Measurements from ENCODE around the gene MACROD2.

DNA sequence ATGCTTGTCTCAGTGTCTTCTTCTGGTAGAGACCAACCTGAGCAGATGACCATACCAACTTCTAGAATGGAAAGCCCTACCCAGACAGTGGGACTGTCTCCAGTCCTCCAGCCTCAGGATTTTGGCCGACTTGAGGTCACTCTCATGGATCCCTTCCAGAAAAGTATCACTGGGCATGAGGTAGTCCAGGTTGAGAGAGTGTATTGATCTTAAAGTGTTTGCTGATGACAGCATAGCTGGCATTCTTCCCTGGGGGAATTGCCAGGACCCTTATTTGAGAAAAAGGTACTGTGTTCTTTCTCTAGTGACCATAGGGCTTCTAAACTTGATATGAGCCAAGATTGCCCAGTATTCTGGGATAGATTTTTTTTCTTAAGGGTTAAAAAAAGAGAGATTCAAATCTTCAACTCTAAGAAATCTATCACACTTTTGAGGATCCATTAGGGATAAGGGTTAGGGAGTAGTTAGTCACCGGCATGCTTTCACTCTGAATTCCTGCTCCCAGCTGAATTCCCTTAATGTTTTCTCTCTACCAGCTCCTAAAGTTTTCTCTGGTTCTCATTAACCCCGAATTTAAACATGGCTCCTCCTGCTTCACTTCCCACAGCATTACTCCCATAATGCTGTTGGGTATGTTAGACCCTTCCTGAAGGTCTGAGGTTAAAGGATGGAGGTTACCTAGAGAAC is 415.7 kb downstream of the MACROD2 start:
- TF ChIP-seq, protein P1, sequence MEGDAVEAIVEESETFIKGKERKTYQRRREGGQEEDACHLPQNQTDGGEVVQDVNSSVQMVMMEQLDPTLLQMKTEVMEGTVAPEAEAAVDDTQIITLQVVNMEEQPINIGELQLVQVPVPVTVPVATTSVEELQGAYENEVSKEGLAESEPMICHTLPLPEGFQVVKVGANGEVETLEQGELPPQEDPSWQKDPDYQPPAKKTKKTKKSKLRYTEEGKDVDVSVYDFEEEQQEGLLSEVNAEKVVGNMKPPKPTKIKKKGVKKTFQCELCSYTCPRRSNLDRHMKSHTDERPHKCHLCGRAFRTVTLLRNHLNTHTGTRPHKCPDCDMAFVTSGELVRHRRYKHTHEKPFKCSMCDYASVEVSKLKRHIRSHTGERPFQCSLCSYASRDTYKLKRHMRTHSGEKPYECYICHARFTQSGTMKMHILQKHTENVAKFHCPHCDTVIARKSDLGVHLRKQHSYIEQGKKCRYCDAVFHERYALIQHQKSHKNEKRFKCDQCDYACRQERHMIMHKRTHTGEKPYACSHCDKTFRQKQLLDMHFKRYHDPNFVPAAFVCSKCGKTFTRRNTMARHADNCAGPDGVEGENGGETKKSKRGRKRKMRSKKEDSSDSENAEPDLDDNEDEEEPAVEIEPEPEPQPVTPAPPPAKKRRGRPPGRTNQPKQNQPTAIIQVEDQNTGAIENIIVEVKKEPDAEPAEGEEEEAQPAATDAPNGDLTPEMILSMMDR (IDR thresholded peaks at IDR 0.05; ENCODE audit: low read depth, low read length, missing input control): no peak
- TF ChIP-seq GABPA (IDR thresholded peaks at IDR 0.05 in 1 of 2, conservative IDR thresholded peaks at IDR 0.05 in 1 of 2): no peak
- TF ChIP-seq JUND (IDR thresholded peaks at IDR 0.05): peak; percentile 74 to 78
- TF ChIP-seq, protein P2, sequence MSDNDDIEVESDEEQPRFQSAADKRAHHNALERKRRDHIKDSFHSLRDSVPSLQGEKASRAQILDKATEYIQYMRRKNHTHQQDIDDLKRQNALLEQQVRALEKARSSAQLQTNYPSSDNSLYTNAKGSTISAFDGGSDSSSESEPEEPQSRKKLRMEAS (IDR thresholded peaks at IDR 0.05): no peak
- TF ChIP-seq NR2F2 (IDR thresholded peaks at IDR 0.05): no peak
- TF ChIP-seq, protein P3, sequence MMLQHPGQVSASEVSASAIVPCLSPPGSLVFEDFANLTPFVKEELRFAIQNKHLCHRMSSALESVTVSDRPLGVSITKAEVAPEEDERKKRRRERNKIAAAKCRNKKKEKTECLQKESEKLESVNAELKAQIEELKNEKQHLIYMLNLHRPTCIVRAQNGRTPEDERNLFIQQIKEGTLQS (IDR thresholded peaks at IDR 0.05): peak; percentile 33
- TF ChIP-seq HNF4A (conservative IDR thresholded peaks at IDR 0.05): peak; percentile 40 to 48
- TF ChIP-seq, protein P4, sequence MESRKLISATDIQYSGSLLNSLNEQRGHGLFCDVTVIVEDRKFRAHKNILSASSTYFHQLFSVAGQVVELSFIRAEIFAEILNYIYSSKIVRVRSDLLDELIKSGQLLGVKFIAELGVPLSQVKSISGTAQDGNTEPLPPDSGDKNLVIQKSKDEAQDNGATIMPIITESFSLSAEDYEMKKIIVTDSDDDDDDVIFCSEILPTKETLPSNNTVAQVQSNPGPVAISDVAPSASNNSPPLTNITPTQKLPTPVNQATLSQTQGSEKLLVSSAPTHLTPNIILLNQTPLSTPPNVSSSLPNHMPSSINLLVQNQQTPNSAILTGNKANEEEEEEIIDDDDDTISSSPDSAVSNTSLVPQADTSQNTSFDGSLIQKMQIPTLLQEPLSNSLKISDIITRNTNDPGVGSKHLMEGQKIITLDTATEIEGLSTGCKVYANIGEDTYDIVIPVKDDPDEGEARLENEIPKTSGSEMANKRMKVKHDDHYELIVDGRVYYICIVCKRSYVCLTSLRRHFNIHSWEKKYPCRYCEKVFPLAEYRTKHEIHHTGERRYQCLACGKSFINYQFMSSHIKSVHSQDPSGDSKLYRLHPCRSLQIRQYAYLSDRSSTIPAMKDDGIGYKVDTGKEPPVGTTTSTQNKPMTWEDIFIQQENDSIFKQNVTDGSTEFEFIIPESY (IDR thresholded peaks at IDR 0.05): no peak
- TF ChIP-seq RAD21 (IDR thresholded peaks at IDR 0.05): peak in 1 of 2 donors; percentile 52
- TF ChIP-seq TAF1 (conservative IDR thresholded peaks at IDR 0.05): no peak
- no peak for TF ChIP-seq SP1 (IDR thresholded peaks at IDR 0.05)
- TF ChIP-seq EGR1 (IDR thresholded peaks at IDR 0.05; ENCODE audit: low read depth in 2 of 2): no peak
- no peak for TF ChIP-seq FOXA1 (IDR thresholded peaks at IDR 0.05)

Data from liver (tissue), 3 donors.